ENCODE measurements around the gene SLC6A3. TPM values are rescaled to one million over a fixed set of nuclear protein-coding genes. Genes with fewer than 3 reads are reported as not detected.
A peak's percentile ranks its signal among the peaks of the same experiment; 100 is the strongest.

SLC6A3 gene
- total RNA-seq, 1 experiment from 2014 or later, result 0.74 TPM

- Mint-ChIP-seq H3K4me3 (no peak overlapping the region), H3K4me1 (no peaks in the 10 kb centered on the region), H3K36me3 (peaks cover 65% of the 10 kb centered on the region), H3K9me3 (no peaks in the 10 kb centered on the region), H3K27me3 (ENCODE audit: low read depth) (no peaks in the 10 kb centered on the region), H3K27ac (0 out of 2 replicates have a peak overlapping the region, but pooled peaks have one; percentile 36)
- no peak for ATAC-seq
- no peak for DNase-seq (ENCODE audit: low spot score)
- ChIA-PET CTCF (interaction anchor here (0.5 kb wide), 1 partner anchor 105 kb away, joined by 4 read pairs; no protein-coding TSS in a partner anchor), POLR2A (no interaction called here)
- TF ChIP-seq NFE2L1 (CRISPR knock-in tag; IDR thresholded peaks at IDR 0.05) (no peak), NFYB (CRISPR knock-in tag; conservative IDR thresholded peaks at IDR 0.05; ENCODE audit: low read depth) (no peak), ATF1 (CRISPR knock-in tag; IDR thresholded peaks at IDR 0.05) (no peak), CREB1 (CRISPR knock-in tag; IDR thresholded peaks at IDR 0.05) (no peak), CDX4 (CRISPR knock-in tag; IDR thresholded peaks at IDR 0.05; ENCODE audit: borderline replicate concordance) (no peak), FOXP1 (CRISPR knock-in tag; IDR thresholded peaks at IDR 0.05; ENCODE audit: borderline replicate concordance) (no peak), MLX (CRISPR knock-in tag; IDR thresholded peaks at IDR 0.05) (no peak), SMAD3 (CRISPR knock-in tag; IDR thresholded peaks at IDR 0.05; ENCODE audit: borderline replicate concordance) (no peak), HMGA2 (CRISPR knock-in tag; IDR thresholded peaks at IDR 0.05) (no peak)
Observed at GRCh38 chr5:1488882-1489680, 43.8 kb upstream of the SLC6A3 start.

- Mint-ChIP-seq H3K9me3 (no peaks in the 10 kb centered on the region), H3K27ac (no peak overlapping the region), H3K4me1 (no peaks in the 10 kb centered on the region), H3K4me3 (no peak overlapping the region), H3K27me3 (ENCODE audit: low read depth) (no peaks in the 10 kb centered on the region), H3K36me3 (peaks cover 62% of the 10 kb centered on the region)
- ChIA-PET CTCF (interaction anchor here (0.6 to 1.4 kb wide), 2 partner anchors 156 to 239 kb away, joined by 3 read pairs; no protein-coding TSS in a partner anchor), POLR2A (no interaction called here)
- ATAC-seq, result no peak
- DNase-seq (ENCODE audit: low spot score), result no peak
- TF ChIP-seq CDX4 (CRISPR knock-in tag; IDR thresholded peaks at IDR 0.05; ENCODE audit: borderline replicate concordance) (no peak), JAZF1 (CRISPR knock-in tag; IDR thresholded peaks at IDR 0.05) (no peak), USF2 (CRISPR knock-in tag; IDR thresholded peaks at IDR 0.05) (no peak), STAT6 (CRISPR knock-in tag; conservative IDR thresholded peaks at IDR 0.05; ENCODE audit: low read depth) (no peak), GTF2I (CRISPR knock-in tag; conservative IDR thresholded peaks at IDR 0.05) (no peak), ESRRA (CRISPR knock-in tag; IDR thresholded peaks at IDR 0.05; ENCODE audit: borderline replicate concordance) (no peak), GRHL2 (CRISPR knock-in tag; IDR thresholded peaks at IDR 0.05; ENCODE audit: insufficient replicate concordance, severe bottlenecking) (no peak), HMGXB4 (CRISPR knock-in tag; IDR thresholded peaks at IDR 0.05) (no peak), KAT7 (CRISPR knock-in tag; IDR thresholded peaks at IDR 0.05; ENCODE audit: borderline replicate concordance) (no peak), CREM (CRISPR knock-in tag; IDR thresholded peaks at IDR 0.05) (no peak), ZNF121 (CRISPR knock-in tag; IDR thresholded peaks at IDR 0.05) (no peak)
- TF ChIP-seq, protein P1, sequence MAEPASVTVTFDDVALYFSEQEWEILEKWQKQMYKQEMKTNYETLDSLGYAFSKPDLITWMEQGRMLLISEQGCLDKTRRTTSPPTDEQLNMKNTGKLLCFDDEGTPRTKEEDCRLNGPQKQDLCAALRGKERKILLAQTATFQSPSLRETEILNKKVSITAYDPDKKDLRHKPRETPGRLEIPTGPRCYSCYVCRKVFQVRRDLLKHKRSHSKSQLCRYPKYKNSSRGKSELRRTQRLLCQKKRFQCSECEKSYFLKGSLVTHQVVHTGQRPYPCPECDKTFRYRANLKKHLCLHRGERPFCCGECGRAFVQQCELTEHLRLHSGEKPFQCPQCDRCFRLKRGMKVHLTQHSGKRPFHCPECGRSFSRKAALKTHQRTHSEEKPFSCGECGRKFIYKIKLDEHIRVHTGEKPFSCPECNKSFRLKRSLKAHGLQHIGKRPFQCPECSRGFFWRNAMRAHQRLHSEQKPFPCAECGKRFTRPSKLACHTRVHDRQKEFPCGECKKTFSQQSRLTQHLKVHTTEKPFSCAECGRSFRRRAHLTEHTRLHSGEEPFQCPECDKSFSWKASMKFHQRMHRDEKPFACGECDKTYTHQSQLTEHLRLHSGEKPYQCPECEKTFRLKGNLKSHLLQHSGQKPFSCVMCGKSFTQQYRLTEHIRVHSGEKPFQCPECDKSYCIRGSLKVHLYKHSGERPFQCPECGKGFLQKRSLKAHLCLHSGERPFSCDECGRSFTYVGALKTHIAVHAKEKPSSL (CRISPR knock-in tag; conservative IDR thresholded peaks at IDR 0.05), result no peak
- TF ChIP-seq, protein P2, sequence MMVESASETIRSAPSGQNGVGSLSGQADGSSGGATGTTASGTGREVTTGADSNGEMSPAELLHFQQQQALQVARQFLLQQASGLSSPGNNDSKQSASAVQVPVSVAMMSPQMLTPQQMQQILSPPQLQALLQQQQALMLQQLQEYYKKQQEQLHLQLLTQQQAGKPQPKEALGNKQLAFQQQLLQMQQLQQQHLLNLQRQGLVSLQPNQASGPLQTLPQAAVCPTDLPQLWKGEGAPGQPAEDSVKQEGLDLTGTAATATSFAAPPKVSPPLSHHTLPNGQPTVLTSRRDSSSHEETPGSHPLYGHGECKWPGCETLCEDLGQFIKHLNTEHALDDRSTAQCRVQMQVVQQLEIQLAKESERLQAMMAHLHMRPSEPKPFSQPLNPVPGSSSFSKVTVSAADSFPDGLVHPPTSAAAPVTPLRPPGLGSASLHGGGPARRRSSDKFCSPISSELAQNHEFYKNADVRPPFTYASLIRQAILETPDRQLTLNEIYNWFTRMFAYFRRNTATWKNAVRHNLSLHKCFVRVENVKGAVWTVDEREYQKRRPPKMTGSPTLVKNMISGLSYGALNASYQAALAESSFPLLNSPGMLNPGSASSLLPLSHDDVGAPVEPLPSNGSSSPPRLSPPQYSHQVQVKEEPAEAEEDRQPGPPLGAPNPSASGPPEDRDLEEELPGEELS (CRISPR knock-in tag; IDR thresholded peaks at IDR 0.05), result no peak
Observed at GRCh38 chr5:1487079-1487764, 42.0 kb upstream of the SLC6A3 start.
